Measurements from ENCODE around the gene OLR1. TPM values are rescaled to one million over a fixed set of nuclear protein-coding genes. Genes with fewer than 3 reads are reported as not detected.

The OLR1 gene
- total RNA-seq, 2 donors from 2014 or later: 0.66 to 5.7 TPM

- H3K36me3 ChIP-seq (replicated peaks in 1 of 2; ENCODE audit: insufficient read depth in 1 of 2, low read depth in 2 of 2): no peaks in the 10 kb centered on the region
- H3K9me3 ChIP-seq: no peaks in the 10 kb centered on the region
- no peaks in the 10 kb centered on the region for H3K27me3 ChIP-seq
- DNase-seq (peak in 1 of 4 donors; percentile 49), ATAC-seq (no peak)
- TF ChIP-seq, protein P1, sequence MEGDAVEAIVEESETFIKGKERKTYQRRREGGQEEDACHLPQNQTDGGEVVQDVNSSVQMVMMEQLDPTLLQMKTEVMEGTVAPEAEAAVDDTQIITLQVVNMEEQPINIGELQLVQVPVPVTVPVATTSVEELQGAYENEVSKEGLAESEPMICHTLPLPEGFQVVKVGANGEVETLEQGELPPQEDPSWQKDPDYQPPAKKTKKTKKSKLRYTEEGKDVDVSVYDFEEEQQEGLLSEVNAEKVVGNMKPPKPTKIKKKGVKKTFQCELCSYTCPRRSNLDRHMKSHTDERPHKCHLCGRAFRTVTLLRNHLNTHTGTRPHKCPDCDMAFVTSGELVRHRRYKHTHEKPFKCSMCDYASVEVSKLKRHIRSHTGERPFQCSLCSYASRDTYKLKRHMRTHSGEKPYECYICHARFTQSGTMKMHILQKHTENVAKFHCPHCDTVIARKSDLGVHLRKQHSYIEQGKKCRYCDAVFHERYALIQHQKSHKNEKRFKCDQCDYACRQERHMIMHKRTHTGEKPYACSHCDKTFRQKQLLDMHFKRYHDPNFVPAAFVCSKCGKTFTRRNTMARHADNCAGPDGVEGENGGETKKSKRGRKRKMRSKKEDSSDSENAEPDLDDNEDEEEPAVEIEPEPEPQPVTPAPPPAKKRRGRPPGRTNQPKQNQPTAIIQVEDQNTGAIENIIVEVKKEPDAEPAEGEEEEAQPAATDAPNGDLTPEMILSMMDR (IDR thresholded peaks at IDR 0.05): no peak
- peak in 1 of 3 donors; percentile 5 for TF ChIP-seq POLR2A (IDR thresholded peaks at IDR 0.05)
- WGBS, 2 donors: 39 to 47% methylated on average over 3 of the region's 3 CpGs
- peak overlapping the region; percentile 22 to 100 (median 99) for H3K27ac ChIP-seq
- peak overlapping the region in 1 of 2 donors; percentile 71 for H3K4me3 ChIP-seq
- peaks cover 27% of the 10 kb centered on the region for H3K4me1 ChIP-seq
- intact Hi-C loops (cut with DNase I): no loop called here
Measured at GRCh38 chr12:10214895-10215267, 42.9 kb upstream of the OLR1 start.

DNA sequence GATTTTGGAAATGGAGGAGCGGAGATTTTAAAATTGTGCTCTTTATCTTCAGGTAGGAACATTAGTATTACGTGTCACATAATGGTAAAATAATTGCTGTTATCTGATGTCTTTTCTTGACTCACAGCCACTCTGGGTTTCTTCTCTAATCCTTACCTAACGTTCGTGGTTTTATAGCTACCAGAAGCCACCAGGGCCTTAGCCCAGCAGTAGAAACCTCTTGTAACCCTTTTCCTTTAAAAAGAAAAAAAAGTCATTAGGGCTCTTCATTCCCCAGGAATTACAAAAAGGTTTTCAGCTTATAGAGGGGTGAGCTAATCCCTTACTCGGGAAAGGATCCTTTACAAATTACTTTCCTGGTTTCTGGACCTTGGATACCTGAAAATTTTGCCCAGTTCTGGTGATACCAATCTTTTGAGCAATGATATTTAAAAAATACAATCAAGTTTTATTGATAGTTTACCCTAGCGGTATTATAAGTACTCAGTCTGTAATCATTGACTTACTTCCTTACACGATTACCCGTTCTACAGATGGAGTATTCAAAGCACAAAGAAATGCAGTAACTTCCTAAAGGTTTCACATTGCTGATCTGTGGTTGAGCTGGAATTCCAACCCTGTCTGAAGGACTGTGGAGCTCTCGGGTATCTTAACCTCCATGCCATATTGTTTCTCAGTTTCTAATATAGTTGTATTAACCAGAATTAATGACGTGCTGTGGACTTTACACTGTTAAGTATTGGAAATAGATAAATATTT is 42.4 kb upstream of the OLR1 start:
- WGBS, 2 donors: 0 to 8% methylated on average over 10 of the region's 10 CpGs
- Histone ChIP-seq H3K27ac (peak overlapping the region; percentile 98 to 100 (median 100)), H3K27me3 (no peaks in the 10 kb centered on the region), H3K9me3 (no peaks in the 10 kb centered on the region), H3K4me1 (peaks cover 24% of the 10 kb centered on the region), H3K4me3 (peak overlapping the region; percentile 62 to 71), H3K36me3 (replicated peaks in 1 of 2; ENCODE audit: insufficient read depth in 1 of 2, low read depth in 2 of 2) (no peaks in the 10 kb centered on the region)
- intact Hi-C loops (cut with DNase I): no loop called here
- no peak for ATAC-seq
- DNase-seq: no peak
- TF ChIP-seq POLR2A (IDR thresholded peaks at IDR 0.05): no peak
- TF ChIP-seq, protein P1 (IDR thresholded peaks at IDR 0.05): peak in 1 of 7 experiments; percentile 13

- peak; percentile 23 to 62 (median 61) for TF ChIP-seq POLR2A (IDR thresholded peaks at IDR 0.05)
- TF ChIP-seq, protein P1 (IDR thresholded peaks at IDR 0.05): no peak
- Histone ChIP-seq H3K4me3 (peak overlapping the region; percentile 62 to 71), H3K36me3 (replicated peaks in 1 of 2; ENCODE audit: insufficient read depth in 1 of 2, low read depth in 2 of 2) (no peaks in the 10 kb centered on the region), H3K4me1 (peaks cover 24% of the 10 kb centered on the region), H3K27ac (peak overlapping the region; percentile 98 to 100 (median 100)), H3K27me3 (no peaks in the 10 kb centered on the region), H3K9me3 (no peaks in the 10 kb centered on the region)
- intact Hi-C loops (cut with DNase I): no loop called here
- 0 to 1% methylated on average over 28 to 47 of the region's 47 CpGs for WGBS, 2 donors
- ATAC-seq: peak; percentile 54
- peak; percentile 72 to 87 (median 75) for DNase-seq
Measured at GRCh38 chr12:10213168-10214135, 41.5 kb upstream of the OLR1 start.

DNA sequence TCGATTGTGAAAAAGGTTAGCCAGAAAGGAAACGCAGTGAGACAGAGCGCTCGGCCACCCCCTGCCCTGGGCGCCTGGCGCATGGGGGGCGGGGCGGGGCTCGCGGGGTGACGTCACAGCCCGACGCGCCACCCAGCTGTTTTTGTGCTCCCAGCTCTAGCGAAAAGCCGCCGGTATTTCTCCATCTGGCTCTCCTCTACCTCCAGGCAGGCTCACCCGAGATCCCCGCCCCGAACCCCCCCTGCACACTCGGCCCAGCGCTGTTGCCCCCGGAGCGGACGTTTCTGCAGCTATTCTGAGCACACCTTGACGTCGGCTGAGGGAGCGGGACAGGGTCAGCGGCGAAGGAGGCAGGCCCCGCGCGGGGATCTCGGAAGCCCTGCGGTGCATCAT is 40.8 kb upstream of the OLR1 start, which contains the start of gene GABARAPL1:
Gene GABARAPL1 (plus strand): TSS at position 139 of the 393 bp plus-strand sequence. CDS start 253 bp downstream, at position 392.
- Histone ChIP-seq H3K4me1 (peaks cover 24% of the 10 kb centered on the region), H3K9me3 (no peaks in the 10 kb centered on the region), H3K4me3 (peak within 1 kb of the TSS; percentile 62 to 71), H3K36me3 (replicated peaks in 1 of 2; ENCODE audit: insufficient read depth in 1 of 2, low read depth in 2 of 2) (no peaks in the 10 kb centered on the region), H3K27me3 (no peaks in the 10 kb centered on the region), H3K27ac (peak within 1 kb of the TSS; percentile 98 to 100 (median 100))
- intact Hi-C loops (cut with DNase I): no loop called here
- TF ChIP-seq POLR2A (IDR thresholded peaks at IDR 0.05): peak; percentile 56 to 88 (median 86)
- TF ChIP-seq, protein P1 (IDR thresholded peaks at IDR 0.05): no peak
- 0% methylated on average over 11 to 35 of the region's 35 CpGs for WGBS, 2 donors
- peak; percentile 84 to 87 (median 86) for DNase-seq
- ATAC-seq: peak; percentile 78
